Left colon (tissue), 2 donors: Measurements from ENCODE around the gene OR1C1. TPM values are rescaled to one million over a fixed set of nuclear protein-coding genes. Genes with fewer than 3 reads are reported as not detected.
"Not testable (repeated sequence)": the region's sequence is repeated elsewhere in the genome, so short reads cannot be mapped to it uniquely, and the experiment has no call there.

Source experiments
- ATAC-seq: fragments of 200-7000 bp; cut with Tn5 transposase; one replicate; pipeline ENCODE4 v1.9.1; 2020; ENCODE audit warnings: mild to moderate bottlenecking, moderate library complexity
- DNase-seq, 2 donors: peaks; one replicate each; pipeline ENCODE4 v3.0.0-alpha.2; 2020
- intact Hi-C, 2 donors: fragments of 100-400 bp; cut with DNase I in 1 of 2; cut with micrococcal nuclease in 1 of 2; formaldehyde crosslinking; loops; one replicate each; pipeline versions ENCODE4 v1.11.2 to v1.14.0; 2022; cut with DNase I, micrococcal nuclease
- long read RNA-seq: library from polyadenylated mRNA; unstranded; transcript quantifications from one replicate; pipeline ENCODE4 v2.0.0, GENCODE V29; 2021
- total RNA-seq, 2 donors: library from RNA; stranded (reverse); fragmentation: NEBNext Ultra II Directional; extraction: Animal tissue kit (Norgen Biotek cat#: 25700); gene quantifications; one replicate each; pipeline ENCODE4 v1.2.1, GENCODE V29; 2021
- donor health status: DM: no; HTN: no; CAD: no.
- donor health status: DM: yes; HTN: yes; CAD: no.

Gene OR1C1, protein sequence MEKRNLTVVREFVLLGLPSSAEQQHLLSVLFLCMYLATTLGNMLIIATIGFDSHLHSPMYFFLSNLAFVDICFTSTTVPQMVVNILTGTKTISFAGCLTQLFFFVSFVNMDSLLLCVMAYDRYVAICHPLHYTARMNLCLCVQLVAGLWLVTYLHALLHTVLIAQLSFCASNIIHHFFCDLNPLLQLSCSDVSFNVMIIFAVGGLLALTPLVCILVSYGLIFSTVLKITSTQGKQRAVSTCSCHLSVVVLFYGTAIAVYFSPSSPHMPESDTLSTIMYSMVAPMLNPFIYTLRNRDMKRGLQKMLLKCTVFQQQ
- not detected for total RNA-seq
- long read RNA-seq, result 0 reads

DNA sequence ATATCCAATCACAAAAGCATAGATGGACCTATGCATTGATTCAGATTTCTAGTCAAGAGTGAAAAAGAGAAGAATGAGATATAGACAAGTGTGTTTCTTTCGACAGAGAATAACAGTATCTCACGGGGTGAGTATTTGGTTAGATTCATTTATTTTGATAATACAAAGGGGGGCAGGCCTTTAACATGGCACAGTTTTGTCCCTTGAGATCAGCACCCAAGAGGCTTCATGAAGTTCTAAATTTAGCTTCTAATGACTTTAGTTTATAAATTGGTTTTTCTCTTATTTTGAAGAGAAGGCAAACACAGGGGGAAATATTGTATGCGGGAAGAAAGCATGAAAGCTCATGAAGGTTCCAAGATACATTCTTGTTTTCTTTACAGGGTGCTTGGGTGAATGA, at the start of gene OR1C1:
Gene OR1C1 (minus strand): TSS at position 101 of the 400 bp plus-strand sequence. CDS start 2,150 bp downstream, outside the sequence.
- DNase-seq, result no peak
- no peak for ATAC-seq
- intact Hi-C loops, result no loop called here

- DNase-seq, result no peak
- intact Hi-C loops, result no loop called here
- ATAC-seq, result no peak
Measured at GRCh38 chr1:247797518-247797917, 37.2 kb upstream of the OR1C1 start.

DNA sequence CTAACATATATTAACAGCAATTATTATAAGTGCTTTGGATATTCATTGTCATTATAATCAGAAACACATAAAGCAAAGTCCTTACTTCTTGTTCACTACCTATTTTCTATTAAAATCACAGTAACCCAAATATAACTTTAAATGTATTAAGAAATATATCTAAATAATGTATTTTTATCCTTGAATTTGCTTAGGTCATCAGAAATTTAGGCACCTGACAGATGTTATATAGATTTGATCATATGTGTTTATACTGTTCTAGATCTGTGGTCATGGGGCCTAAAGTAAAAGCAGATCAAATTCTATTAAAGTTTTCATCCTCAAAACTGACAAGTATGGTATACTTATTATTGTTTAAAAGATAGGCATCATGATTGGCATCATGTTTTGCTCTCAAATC, 9.2 kb upstream of the OR1C1 start:
- intact Hi-C loops, result no loop called here
- no peak for ATAC-seq
- DNase-seq, result no peak

DNA sequence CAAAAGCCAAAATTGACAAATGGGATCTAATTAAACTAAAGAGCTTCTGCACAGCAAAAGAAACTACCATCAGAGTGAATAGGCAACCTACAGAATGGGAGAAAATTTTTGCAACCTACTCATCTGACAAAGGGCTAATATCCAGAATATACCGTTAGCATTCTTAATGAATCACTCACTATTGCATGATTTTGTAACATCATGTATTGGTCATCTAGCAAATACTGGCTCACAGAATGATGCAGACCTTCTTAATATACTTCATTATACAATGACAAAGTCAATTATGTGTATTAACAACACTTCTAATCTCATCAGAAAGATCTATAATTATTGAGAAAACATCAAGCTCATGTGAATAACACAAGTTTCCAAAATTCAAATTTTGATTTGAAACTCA, 6.0 kb downstream of the OR1C1 start:
- intact Hi-C loops, ATAC-seq, DNase-seq: not testable (repeated sequence)

- intact Hi-C loops, result no loop called here
- ATAC-seq, result no peak
Measured at GRCh38 chr1:247749870-247750269, 10.5 kb downstream of the OR1C1 start.

DNA sequence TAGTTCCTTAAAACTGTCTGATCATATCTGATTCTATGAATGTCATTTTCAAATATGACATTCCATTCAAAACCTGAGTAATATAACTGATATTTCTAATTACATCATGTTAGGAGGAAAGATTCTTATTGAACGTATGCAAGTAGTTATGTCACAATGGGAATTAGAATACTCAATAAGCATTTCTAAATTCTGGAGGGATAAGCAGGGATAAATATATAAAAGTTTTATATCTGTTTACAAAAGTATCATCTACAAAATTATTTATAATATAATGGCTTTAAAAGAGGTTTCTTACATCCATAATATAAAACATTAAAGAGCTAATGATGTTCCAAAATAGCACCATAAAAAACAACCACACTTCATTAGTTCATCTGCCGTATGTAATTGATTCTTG, 12.3 kb downstream of the OR1C1 start, which contains the start of gene OR14A2:
Gene OR14A2 (minus strand): TSS at position 101 of the 400 bp plus-strand sequence.
- ATAC-seq (no peak), DNase-seq (no peak)
- intact Hi-C loops, result no loop called here

More at GRCh38 chr1:247749870-247750269, 10.5 kb downstream of the OR1C1 start:
- DNase-seq, result no peak

DNA sequence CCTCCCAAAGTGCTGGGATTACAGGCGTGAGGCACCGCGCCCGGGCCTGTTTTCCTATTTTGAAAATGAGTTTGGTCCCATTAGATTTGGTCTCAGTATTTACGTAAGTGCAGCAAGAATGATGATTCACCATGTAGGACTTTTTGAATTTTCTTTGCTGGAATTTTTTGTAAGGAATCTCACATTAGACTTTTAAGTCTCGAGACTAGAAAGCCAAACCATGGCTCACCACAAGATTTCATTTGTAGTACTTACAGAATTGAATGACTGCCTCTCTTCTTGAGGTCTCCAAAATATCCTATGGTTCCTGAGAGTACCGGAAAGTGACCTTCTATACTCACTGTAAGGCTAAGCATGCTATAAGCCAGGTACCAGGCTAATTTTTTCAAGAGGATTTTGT, 12.7 kb downstream of the OR1C1 start:
- intact Hi-C loops, result no loop called here
- ATAC-seq, result no peak
- DNase-seq, result no peak

DNA sequence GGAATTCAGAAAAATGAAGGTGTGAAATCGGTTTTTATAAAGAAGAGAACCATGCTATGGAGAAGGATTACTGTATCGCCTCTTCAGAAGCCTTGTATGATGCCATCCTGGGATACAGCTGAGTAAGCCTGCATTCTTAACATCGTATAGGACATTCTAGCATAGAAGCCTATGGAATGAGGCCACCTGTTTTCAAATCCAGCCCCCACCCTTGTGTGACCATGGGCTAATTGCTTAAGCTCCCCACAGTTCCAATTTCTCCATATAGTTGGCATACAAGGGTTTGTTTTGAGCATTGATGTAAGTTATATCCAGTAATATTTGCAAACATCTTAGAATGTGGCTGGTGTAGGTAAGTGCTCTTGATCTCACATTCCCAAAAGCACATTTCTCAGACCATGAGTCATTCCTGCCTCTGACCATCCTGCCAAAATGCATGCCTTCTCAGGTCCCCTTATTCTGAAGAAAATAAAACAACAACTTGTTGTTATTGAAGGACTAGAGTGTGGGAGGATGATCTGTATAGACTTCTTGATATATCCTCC, 13.9 kb downstream of the OR1C1 start:
- no peak for DNase-seq
- ATAC-seq, result no peak
- intact Hi-C loops, result no loop called here

DNA sequence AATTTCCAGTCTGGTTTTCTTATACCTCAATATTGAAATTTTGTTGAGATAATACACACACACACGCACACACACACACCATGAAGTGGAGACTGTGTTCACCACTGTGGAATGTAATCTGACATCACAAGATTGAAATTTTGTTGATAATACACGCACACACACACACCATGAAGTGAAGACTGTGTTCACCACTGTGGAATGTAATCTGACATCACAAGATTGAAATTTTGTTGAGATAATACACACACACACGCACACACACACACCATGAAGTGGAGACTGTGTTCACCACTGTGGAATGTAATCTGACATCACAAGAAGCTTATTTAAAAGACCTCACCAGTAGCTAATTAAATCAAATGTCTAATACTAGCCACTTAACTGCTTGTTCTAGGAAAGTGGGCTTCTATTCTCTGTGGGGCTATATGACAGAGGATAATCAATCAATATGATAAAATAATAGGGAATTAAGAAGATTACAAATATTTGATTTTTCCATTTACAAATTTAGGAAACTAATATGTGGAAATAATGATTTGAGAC, 18.1 kb downstream of the OR1C1 start:
- DNase-seq, intact Hi-C loops, ATAC-seq: not testable (repeated sequence)

DNA sequence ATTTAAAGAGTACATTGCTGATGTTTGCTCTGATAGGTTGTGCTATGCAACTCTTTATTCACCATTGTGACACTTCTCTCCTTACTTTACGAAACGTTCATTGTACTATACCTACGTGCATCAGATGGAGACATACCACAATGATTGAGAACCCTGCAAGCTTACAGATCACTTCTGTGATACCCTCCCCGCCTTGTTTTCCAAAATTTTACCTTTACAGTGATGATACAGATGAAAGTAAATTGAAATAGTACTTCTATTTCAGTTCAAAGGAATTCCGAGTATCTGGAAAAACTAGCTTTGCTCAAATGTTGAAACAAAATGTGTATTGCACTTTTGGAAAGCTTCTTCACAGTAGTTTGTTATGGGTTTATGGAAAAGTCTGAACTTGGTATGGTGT, 18.6 kb downstream of the OR1C1 start:
- no peak for DNase-seq
- intact Hi-C loops, result no loop called here
- ATAC-seq, result no peak

- ATAC-seq, result no peak
Measured at GRCh38 chr1:247740721-247741120, 19.6 kb downstream of the OR1C1 start.

DNA sequence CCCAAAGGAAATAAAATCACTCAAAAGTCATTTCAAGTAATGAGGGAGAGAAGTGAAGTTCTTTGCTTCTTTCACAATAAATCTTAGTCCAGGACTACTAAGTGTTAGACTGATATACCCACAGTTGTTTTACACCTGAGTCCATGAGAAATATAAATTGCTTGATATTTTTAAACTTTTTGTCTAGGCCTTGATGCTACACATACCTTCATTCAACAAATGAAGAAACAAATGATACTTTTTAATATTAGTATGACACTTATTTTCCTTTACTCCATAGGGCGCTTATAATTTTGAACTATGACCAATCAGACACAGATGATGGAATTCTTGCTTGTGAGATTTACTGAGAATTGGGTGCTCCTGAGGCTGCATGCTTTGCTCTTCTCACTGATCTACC, 22.0 kb downstream of the OR1C1 start, which contains the start of gene OR14K1:
Gene OR14K1 (plus strand): TSS at position 301 of the 400 bp plus-strand sequence. CDS start 0 bp downstream, at position 301.
- DNase-seq, result no peak
- no peak for ATAC-seq
- intact Hi-C loops, result no loop called here

More at GRCh38 chr1:247740721-247741120, 19.6 kb downstream of the OR1C1 start:
- intact Hi-C loops, result no loop called here
- no peak for DNase-seq

- intact Hi-C loops, result no loop called here
- ATAC-seq (no peak), DNase-seq (no peak)
Measured at GRCh38 chr1:247721222-247721621, 39.1 kb downstream of the OR1C1 start.

- intact Hi-C loops, result no loop called here
- ATAC-seq, result no peak
- DNase-seq, result no peak
Measured at GRCh38 chr1:247716546-247716945, 43.8 kb downstream of the OR1C1 start, which contains the start of gene OR6F1. Gene OR6F1, minus strand, starts transcription at chr1:247716646. Its CDS starts 3,891 bp downstream, at chr1:247712755.

DNA sequence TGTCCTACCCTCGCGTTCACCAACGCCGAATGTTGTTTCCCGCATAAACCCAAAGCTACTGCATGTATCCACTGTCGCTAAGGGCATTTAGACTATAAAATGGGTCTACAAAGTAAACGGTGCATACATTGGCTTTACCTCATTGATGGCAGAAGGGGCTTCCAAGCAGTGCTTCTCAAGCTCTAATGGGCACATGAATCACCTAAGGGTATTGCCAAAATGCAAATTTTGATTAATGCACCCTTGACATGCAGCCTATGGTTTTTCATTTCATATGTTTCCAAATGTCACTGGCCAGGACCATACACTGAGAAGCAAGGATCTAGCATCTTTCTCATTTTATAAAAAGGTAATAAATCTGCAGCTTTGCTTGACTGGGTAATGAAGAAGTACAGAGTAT, 46.6 kb downstream of the OR1C1 start:
- intact Hi-C loops, result no loop called here
- ATAC-seq, result no peak
- no peak for DNase-seq

- intact Hi-C loops, DNase-seq, ATAC-seq: not testable (repeated sequence)
Measured at GRCh38 chr1:247710681-247711080, 49.7 kb downstream of the OR1C1 start.
